ENCODE measurements around the gene EDC3. TPM values are rescaled to one million over a fixed set of nuclear protein-coding genes. Genes with fewer than 3 reads are reported as not detected.

EDC3 gene
- polyA plus RNA-seq, 2 of the 4 experiments (the other 2 are of a cell fraction) = 23.2 to 24.1 TPM

- WGBS (ENCODE audit: missing lambda C conversion rate) = 97% methylated on average over 4 of the region's 4 CpGs
- ChIA-PET CTCF (no interaction called here), POLR2A (no interaction called here)
- H3K9me3 ChIP-seq = no peaks in the 10 kb centered on the region
- H3K4me1 ChIP-seq = peaks cover 10% of the 10 kb centered on the region; the same call in 2 of the 3 replicates
- TF ChIP-seq HOXA7 (CRISPR knock-in tag; IDR thresholded peaks at IDR 0.05) (no peak), EHF (CRISPR knock-in tag; IDR thresholded peaks at IDR 0.05) (no peak), PHF8 (IDR thresholded peaks at IDR 0.05; ENCODE audit: borderline replicate concordance, low read depth) (no peak), USF2 (IDR thresholded peaks at IDR 0.05) (no peak), ZNF302 (CRISPR knock-in tag; IDR thresholded peaks at IDR 0.05) (no peak), E2F6 (IDR thresholded peaks at IDR 0.05; ENCODE audit: borderline replicate concordance, low read depth) (no peak), CBX2 (IDR thresholded peaks at IDR 0.05; ENCODE audit: borderline replicate concordance, low read depth) (no peak), RNF2 (IDR thresholded peaks at IDR 0.05; ENCODE audit: borderline replicate concordance, low read depth) (no peak), HMGXB4 (CRISPR knock-in tag; IDR thresholded peaks at IDR 0.05; ENCODE audit: borderline replicate concordance) (no peak), FOSB (CRISPR knock-in tag; IDR thresholded peaks at IDR 0.05) (no peak), TFCP2L1 (CRISPR knock-in tag; IDR thresholded peaks at IDR 0.05) (no peak)
- FAIRE-seq (no peak), DNase-seq (ENCODE audit: low read depth in 1 of 2, low spot score in 1 of 2) (no peak), ATAC-seq (no peak)
- no peak overlapping the region for H3K4me2 ChIP-seq
- H3K4me3 ChIP-seq = no peak overlapping the region
- no peak overlapping the region for H3K27ac ChIP-seq
Observed at GRCh38 chr15:74594455-74594854, 101.4 kb downstream of the EDC3 start.

GRCh38 chr15:74593122-74593521 lies 102.7 kb downstream of the EDC3 start:
- Histone ChIP-seq H3K4me3 (no peak overlapping the region), H3K4me2 (no peak overlapping the region), H3K9me3 (no peaks in the 10 kb centered on the region), H3K4me1 (peaks cover 4% of the 10 kb centered on the region; the same call in 2 of the 3 replicates), H3K27ac (no peak overlapping the region)
- TF ChIP-seq CHD4 (IDR thresholded peaks at IDR 0.05; ENCODE audit: borderline replicate concordance) (no peak), ELK1 (IDR thresholded peaks at IDR 0.05; ENCODE audit: low read depth, low read length) (no peak), SREBF2 (IDR thresholded peaks at IDR 0.05) (no peak), MAX (IDR thresholded peaks at IDR 0.05) (no peak), ZC3H11A (IDR thresholded peaks at IDR 0.05) (no peak), RFX5 (IDR thresholded peaks at IDR 0.05) (no peak), REST (IDR thresholded peaks at IDR 0.05) (no peak), E2F6 (IDR thresholded peaks at IDR 0.05; ENCODE audit: borderline replicate concordance, low read depth) (no peak), NR3C1 (IDR thresholded peaks at IDR 0.05) (no peak), HOXB5 (CRISPR knock-in tag; IDR thresholded peaks at IDR 0.05) (no peak)
- FAIRE-seq = no peak
- POLR2A ChIA-PET = no interaction called here
- DNase-seq (ENCODE audit: low read depth in 1 of 2, low spot score in 1 of 2) = no peak
- no peak for ATAC-seq
- CTCF ChIA-PET = interaction anchor here (0.9 kb wide), 1 partner anchor 44 kb away, joined by 3 read pairs; no protein-coding TSS in a partner anchor
- 81% methylated on average over 6 of the region's 7 CpGs for WGBS (ENCODE audit: missing lambda C conversion rate)

All from A549 (cell line).